ENCODE measurements around the gene THOC5. TPM values are rescaled to one million over a fixed set of nuclear protein-coding genes. Genes with fewer than 3 reads are reported as not detected.

Gene THOC5
- total RNA-seq, 1 donor from 2014 or later = 76.4 TPM

DNA sequence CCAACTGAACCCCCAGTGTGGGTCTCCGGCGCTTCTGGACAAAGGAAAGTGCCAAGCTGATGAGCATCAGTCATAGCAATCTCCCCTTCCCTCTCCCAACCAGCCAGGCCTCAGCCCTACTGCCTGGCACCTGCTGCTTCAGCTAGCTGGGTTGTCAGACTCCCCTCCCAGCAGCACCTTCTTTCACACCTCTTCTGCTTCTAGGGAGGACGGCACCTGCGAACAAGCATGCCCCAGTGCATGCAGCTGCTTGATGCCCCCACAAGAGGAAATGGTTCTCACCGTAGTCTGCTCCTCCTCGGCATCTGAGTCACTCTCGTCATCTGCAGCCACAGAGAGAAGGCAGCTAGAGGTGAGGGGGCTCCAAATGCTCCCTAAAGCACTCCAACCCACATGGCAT, 25.4 kb downstream of the THOC5 start:
- no peaks in the 10 kb centered on the region for H3K9me3 Mint-ChIP-seq (ENCODE audit: unreplicated experiment)
- peaks cover 47% of the 10 kb centered on the region for H3K36me3 Mint-ChIP-seq (ENCODE audit: low read depth, unreplicated experiment)
- no peak for DNase-seq (ENCODE audit: low spot score)
- H3K27me3 Mint-ChIP-seq (ENCODE audit: unreplicated experiment) = peaks cover 1% of the 10 kb centered on the region
- no peak overlapping the region for H3K27ac Mint-ChIP-seq (ENCODE audit: unreplicated experiment)
- no peak for TF ChIP-seq CTCF (IDR thresholded peaks at IDR 0.05; ENCODE audit: unreplicated experiment)
- peak overlapping the region; percentile 15 for H3K4me3 Mint-ChIP-seq (ENCODE audit: unreplicated experiment)
- no peaks in the 10 kb centered on the region for H3K4me1 Mint-ChIP-seq (ENCODE audit: unreplicated experiment)

GRCh38 chr22:29524442-29525191, 28.9 kb downstream of the THOC5 start:
- H3K36me3 Mint-ChIP-seq (ENCODE audit: low read depth, unreplicated experiment) = peaks cover 48% of the 10 kb centered on the region

DNA sequence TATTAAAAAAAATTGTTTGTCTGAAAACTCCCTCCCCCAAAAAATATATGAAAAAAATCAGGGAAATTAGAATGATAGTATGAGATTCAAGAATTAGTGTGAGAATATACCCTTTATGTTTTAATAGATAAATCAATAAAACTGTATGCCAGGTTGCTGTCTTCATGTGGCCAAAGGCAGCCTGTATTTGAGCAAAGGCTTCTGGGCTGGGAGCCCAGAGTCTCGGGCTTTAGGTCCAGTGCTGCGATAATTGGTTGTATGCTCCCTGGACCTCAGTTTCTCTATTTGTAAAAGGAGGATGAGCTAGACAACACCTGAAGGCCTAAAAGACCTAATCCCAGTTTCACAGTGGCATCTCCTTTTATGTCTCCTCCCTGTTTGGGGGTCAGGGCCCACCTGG, 29.8 kb downstream of the THOC5 start:
- H3K27ac Mint-ChIP-seq (ENCODE audit: unreplicated experiment) = no peak overlapping the region
- peaks cover 1% of the 10 kb centered on the region for H3K27me3 Mint-ChIP-seq (ENCODE audit: unreplicated experiment)
- no peak for TF ChIP-seq CTCF (IDR thresholded peaks at IDR 0.05; ENCODE audit: unreplicated experiment)
- no peaks in the 10 kb centered on the region for H3K4me1 Mint-ChIP-seq (ENCODE audit: unreplicated experiment)
- no peak for DNase-seq (ENCODE audit: low spot score)
- no peak overlapping the region for H3K4me3 Mint-ChIP-seq (ENCODE audit: unreplicated experiment)
- peaks cover 49% of the 10 kb centered on the region for H3K36me3 Mint-ChIP-seq (ENCODE audit: low read depth, unreplicated experiment)
- no peaks in the 10 kb centered on the region for H3K9me3 Mint-ChIP-seq (ENCODE audit: unreplicated experiment)

More at GRCh38 chr22:29524442-29525191, 28.9 kb downstream of the THOC5 start:
- no peak overlapping the region for H3K4me3 Mint-ChIP-seq (ENCODE audit: unreplicated experiment)
- no peaks in the 10 kb centered on the region for H3K4me1 Mint-ChIP-seq (ENCODE audit: unreplicated experiment)
- peak; percentile 51 for DNase-seq (ENCODE audit: low spot score)
- no peak overlapping the region for H3K27ac Mint-ChIP-seq (ENCODE audit: unreplicated experiment)
- H3K9me3 Mint-ChIP-seq (ENCODE audit: unreplicated experiment) = no peaks in the 10 kb centered on the region
- peak; percentile 12 for TF ChIP-seq CTCF (IDR thresholded peaks at IDR 0.05; ENCODE audit: unreplicated experiment)
- H3K27me3 Mint-ChIP-seq (ENCODE audit: unreplicated experiment) = peaks cover 1% of the 10 kb centered on the region

DNA sequence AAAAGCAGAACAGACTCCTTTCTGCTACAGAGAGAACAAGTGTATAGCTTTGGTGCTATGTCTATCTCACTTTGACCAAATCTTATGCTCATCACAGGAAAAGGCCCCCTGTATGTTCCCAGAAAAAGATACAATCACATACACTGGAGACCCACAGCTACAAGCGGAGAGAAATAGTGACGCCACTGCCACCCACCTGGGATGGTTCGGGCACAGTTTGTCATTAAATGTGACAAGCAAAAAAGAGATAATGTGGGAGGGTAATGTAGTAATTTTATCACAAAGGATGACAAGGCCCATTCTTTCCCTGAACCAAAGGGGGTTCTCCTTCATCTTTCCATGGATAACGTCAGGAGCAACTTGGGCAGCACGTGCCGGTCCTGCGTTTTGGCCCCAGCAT, 32.0 kb downstream of the THOC5 start:
- Mint-ChIP-seq H3K4me3 (ENCODE audit: unreplicated experiment) (no peak overlapping the region), H3K9me3 (ENCODE audit: unreplicated experiment) (no peaks in the 10 kb centered on the region), H3K27me3 (ENCODE audit: unreplicated experiment) (no peaks in the 10 kb centered on the region), H3K4me1 (ENCODE audit: unreplicated experiment) (no peaks in the 10 kb centered on the region), H3K27ac (ENCODE audit: unreplicated experiment) (no peak overlapping the region), H3K36me3 (ENCODE audit: low read depth, unreplicated experiment) (peaks cover 51% of the 10 kb centered on the region)
- DNase-seq (ENCODE audit: low spot score) = no peak
- no peak for TF ChIP-seq CTCF (IDR thresholded peaks at IDR 0.05; ENCODE audit: unreplicated experiment)

DNA sequence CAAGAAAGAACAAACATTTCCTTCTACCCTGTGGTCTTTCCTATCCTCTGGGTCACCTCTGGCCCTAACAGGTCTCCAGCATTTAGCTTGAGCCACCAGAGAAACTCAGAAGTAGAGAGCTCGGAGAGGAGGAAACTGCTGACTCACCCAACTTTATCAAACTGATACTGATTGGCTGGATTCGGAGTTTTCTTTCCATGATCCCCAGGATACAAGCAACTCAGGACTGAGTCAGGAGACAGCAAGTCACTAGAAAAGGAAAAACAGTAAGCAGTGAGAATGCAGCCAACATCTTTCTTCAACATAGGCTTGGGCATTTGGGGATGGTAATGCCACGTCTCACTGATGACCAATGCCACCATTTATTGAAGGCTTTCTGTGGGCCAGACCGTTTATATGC, 32.7 kb downstream of the THOC5 start:
- DNase-seq (ENCODE audit: low spot score) = no peak
- Mint-ChIP-seq H3K9me3 (ENCODE audit: unreplicated experiment) (no peaks in the 10 kb centered on the region), H3K36me3 (ENCODE audit: low read depth, unreplicated experiment) (peaks cover 54% of the 10 kb centered on the region), H3K27ac (ENCODE audit: unreplicated experiment) (no peak overlapping the region), H3K27me3 (ENCODE audit: unreplicated experiment) (peaks cover 1% of the 10 kb centered on the region), H3K4me1 (ENCODE audit: unreplicated experiment) (no peaks in the 10 kb centered on the region), H3K4me3 (ENCODE audit: unreplicated experiment) (peak overlapping the region; percentile 78)
- no peak for TF ChIP-seq CTCF (IDR thresholded peaks at IDR 0.05; ENCODE audit: unreplicated experiment)
